ENCODE results near the gene TUBA1B.

Gene TUBA1B

DNA sequence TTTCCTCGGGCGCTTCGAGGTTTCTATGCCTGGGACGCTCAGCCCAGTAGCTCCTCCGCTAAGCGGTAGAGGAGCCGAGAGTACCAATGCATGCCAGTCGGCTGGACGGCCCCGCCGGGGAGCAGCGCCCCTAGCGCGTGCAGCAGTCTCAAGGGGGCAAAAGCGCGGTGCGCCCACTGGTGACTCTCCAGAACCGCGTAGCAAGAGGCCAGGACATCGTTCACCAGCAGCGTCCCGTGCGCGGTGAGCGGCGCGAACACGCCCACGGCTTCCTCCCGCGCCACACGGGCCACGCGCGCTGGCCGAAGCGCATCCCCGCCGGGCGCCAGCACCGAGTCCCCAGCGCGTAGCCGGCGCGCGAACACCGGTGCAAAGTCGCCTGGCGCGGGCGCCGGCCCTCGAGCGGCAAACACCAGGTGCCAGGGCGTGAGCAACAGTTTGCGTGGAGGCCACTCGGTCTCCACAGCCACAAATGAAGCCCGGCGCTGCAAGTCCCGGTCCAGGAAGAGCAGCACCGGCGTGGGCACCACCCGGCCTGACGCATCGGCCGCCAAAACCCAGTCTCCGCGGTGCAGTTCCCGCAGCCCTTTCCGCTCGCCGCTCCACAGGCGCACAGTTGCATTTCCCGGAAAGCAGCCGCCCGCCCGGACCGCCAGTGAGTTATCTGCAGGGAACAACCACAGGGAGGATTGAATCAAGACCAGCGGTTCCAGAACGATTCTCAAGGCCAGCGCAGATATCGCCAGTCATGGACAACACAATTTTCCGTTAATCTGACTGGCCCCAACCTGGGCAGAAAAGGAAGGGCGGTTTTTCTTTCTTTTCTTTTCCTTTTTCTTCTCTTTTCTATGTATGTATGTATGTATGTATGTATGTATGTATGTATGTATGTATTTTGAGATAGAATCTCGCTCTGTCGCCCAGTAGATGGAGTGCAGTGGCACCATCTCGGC lies 41.1 kb downstream of the TUBA1B start:
- peak; percentile 45 for DNase-seq (ENCODE audit: low read depth)

DNA sequence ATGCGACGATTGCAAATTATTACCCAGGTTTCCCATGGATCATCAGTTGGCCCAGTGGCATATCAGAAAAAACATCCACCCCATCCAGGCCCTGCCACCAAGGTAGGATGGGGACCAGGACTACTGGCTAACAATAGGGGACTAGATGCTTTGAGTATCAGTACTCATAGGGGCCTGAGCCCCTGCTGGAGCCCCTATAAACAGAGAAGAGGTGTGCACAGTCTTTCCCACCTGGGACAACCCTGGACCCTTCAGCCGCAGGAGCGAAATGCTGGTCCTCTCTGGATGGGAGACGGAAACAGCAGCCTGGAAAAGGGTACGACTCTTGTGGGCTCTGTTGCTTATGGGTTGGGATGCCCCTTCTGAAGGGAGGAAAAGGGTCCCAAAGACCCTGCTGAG lies 42.3 kb downstream of the TUBA1B start:
- no peak for DNase-seq (ENCODE audit: low read depth)

DNA sequence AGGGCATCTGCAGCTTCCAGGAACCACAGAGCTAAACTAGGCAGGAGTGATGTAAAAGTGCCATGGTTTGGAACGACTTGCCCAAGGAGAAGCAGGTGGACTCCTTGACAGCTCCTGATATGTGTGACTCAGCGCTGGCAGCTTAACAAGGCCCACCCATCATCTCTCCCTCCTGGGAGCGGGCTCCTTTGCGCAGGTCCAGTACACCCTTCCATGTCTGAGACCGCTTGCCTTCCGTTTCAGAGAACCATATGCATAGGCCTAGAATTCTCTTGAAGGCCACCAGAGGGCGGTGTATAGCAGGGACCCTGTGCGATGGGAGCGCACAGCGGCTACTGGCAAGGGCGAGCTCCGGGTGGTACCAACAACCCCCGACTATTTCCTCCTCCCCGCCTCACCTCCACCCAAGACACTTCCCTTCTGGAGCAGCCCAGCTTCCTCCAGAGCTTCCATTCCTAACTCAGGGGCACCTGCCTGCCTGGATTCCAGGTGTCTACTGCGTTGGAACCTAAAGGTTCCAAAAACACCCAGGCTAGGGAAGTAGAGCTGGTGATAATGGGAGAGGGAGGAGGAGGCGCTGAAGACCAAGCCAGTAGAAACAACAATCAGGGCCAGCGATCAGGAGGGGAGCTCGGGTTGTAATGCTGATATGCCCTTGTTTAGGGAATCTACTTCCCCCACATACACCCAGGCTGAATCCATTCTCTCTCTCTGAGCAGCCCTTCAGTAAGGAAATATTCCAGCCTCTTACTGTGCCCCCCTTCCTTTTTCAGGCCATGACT lies 42.9 kb downstream of the TUBA1B start:
- DNase-seq (ENCODE audit: low read depth): peak; percentile 95

DNA sequence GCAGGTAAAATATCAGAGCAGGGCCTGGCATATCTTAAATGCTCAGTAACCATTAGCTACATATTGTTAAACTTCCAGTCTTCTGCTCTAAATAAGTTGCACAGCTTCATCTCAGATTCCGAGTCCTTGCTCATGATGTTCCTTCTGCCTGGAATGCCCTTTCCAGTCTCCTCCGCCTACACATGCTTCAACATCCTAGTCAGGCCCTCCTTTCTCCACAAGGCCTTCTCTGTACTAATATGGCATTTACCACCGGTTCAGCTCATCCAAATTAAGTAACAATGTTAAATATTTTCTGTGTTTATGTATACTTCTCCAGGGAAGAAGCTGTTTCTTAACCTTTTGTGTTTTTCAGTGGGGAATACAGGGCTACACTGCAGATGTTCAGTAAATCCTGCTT lies 45.1 kb downstream of the TUBA1B start:
- DNase-seq (ENCODE audit: low read depth): peak; percentile 28

DNA sequence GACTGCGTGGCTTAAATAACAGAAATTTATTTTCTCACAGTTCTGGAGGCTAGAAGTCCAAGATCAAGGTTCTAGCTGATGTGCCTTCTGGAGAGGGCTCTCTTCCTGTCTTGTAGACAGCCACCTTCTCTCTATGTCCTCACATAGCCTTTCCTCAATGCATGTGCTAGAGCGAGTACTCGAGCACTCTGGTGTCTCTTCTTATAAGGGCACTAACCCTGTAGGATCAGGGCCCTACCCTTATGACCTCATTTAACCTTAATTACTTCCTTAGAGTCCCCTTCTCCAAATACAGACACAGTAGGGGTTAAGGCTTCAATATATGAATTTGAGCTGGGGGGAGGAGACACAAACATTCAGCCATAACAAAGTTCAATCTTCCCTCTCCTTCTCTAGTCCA lies 46.8 kb downstream of the TUBA1B start:
- no peak for DNase-seq (ENCODE audit: low read depth)

DNA sequence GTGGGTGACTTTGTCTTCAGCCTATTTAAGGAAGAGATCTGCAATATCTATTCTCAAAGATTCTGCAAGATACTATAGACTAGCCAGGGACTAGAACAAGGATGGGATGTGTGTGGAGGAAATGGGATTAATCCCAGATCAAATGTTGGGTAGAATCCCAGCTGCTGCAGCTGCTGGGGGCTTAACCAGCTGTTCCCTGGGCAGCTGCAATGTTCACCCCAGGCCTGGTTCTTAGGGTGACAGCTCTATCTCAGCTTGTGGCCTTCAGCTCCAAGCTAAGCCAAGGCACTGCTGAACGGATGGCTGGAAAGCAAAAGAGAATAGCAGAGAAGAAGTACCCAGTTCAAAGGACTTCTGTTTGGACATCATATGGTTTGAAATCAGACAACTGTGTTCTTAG lies 51.4 kb downstream of the TUBA1B start:
- DNase-seq (ENCODE audit: low read depth): no peak

All from iris pigment epithelial cell (primary cell).